SK-N-SH treated with all-trans-retinoic acid at 6 μM for 48 hours (cell line): ENCODE data around the gene KRTAP10-4.

Experiments
- ATAC-seq: fragments of 200-7000 bp; cut with Tn5 transposase; 3 replicates; pipeline ENCODE4 v1.9.1; 2020; ENCODE audit warnings: mild to moderate bottlenecking, moderate library complexity
- ARNTL ChIP-seq: fragments of 450-650 bp; formaldehyde crosslinking; IDR thresholded peaks from 2 replicates; pipeline ENCODE4 v1.5.0; 2020; ENCODE audit warnings: low read depth, mild to moderate bottlenecking, moderate library complexity, borderline replicate concordance
- BACH2 ChIP-seq: fragments of 250-450 bp; sonication (Bioruptor Pico); IDR thresholded peaks from 2 replicates; pipeline ENCODE4 v1.9.0; 2021; ENCODE audit warnings: mild to moderate bottlenecking, borderline replicate concordance
- CSDC2 ChIP-seq: fragments of 250-450 bp; sonication (Bioruptor Pico); IDR thresholded peaks from 2 replicates; pipeline ENCODE4 v1.5.0; 2020; ENCODE audit warnings: mild to moderate bottlenecking, moderate library complexity
- ESRRG ChIP-seq: fragments of 250-450 bp; sonication (Bioruptor Pico); IDR thresholded peaks from 2 replicates; pipeline ENCODE4 v1.6.1; 2021; ENCODE audit warnings: mild to moderate bottlenecking
- PPARA ChIP-seq: fragments of 250-450 bp; sonication (Bioruptor Pico); IDR thresholded peaks from 2 replicates; pipeline ENCODE4 v1.5.0; 2020; ENCODE audit warnings: mild to moderate bottlenecking, borderline replicate concordance
- RARB ChIP-seq: fragments of 250-450 bp; sonication (Bioruptor Pico); IDR thresholded peaks from 2 replicates; pipeline ENCODE4 v1.8.0; 2021; ENCODE audit warnings: mild to moderate bottlenecking, moderate library complexity
- SNAI2 ChIP-seq: fragments of 250-450 bp; sonication (Bioruptor Pico); IDR thresholded peaks from 2 replicates; pipeline ENCODE4 v1.5.0; 2020; ENCODE audit warnings: mild to moderate bottlenecking, moderate library complexity
- TCF4 ChIP-seq: fragments of 250-450 bp; sonication (Bioruptor Pico); IDR thresholded peaks from 2 replicates; pipeline ENCODE4 v1.8.0; 2021; ENCODE audit warnings: mild to moderate bottlenecking, moderate library complexity, borderline replicate concordance
- TOX ChIP-seq: fragments of 250-450 bp; sonication (Bioruptor Pico); IDR thresholded peaks from 2 replicates; pipeline ENCODE4 v1.8.0; 2021; ENCODE audit warnings: mild to moderate bottlenecking, moderate library complexity, borderline replicate concordance
- TSHZ2 ChIP-seq: fragments of 250-450 bp; sonication (Bioruptor Pico); IDR thresholded peaks from 2 replicates; pipeline ENCODE4 v1.5.0; 2020; ENCODE audit warnings: mild to moderate bottlenecking, moderate library complexity
- ZC3H10 ChIP-seq: fragments of 250-450 bp; sonication (Bioruptor Pico); IDR thresholded peaks from 2 replicates; pipeline ENCODE4 v1.5.1; 2021; ENCODE audit warnings: mild to moderate bottlenecking, moderate library complexity
- ZFP3 ChIP-seq: fragments of 250-450 bp; sonication (Bioruptor Pico); IDR thresholded peaks from 2 replicates; pipeline ENCODE4 v1.5.0; 2020; ENCODE audit warnings: mild to moderate bottlenecking, moderate library complexity
- ZFP30 ChIP-seq: fragments of 450-650 bp; formaldehyde crosslinking; IDR thresholded peaks from 2 replicates; pipeline ENCODE4 v1.5.0; 2022; ENCODE audit warnings: mild to moderate bottlenecking, moderate library complexity
- ZNF565 ChIP-seq: fragments of 450-650 bp; formaldehyde crosslinking; conservative IDR thresholded peaks from 2 replicates; pipeline ENCODE4 v1.5.0; 2020; ENCODE audit warnings: low read depth, mild to moderate bottlenecking, moderate library complexity
- ZNF70 ChIP-seq: fragments of 450-650 bp; formaldehyde crosslinking; IDR thresholded peaks from 2 replicates; pipeline ENCODE4 v1.5.0; 2020; ENCODE audit warnings: mild to moderate bottlenecking, moderate library complexity
- ZNF8 ChIP-seq: fragments of 450-650 bp; formaldehyde crosslinking; IDR thresholded peaks from 2 replicates; pipeline ENCODE4 v1.5.0; 2020; ENCODE audit warnings: mild to moderate bottlenecking, moderate library complexity
- TF ChIP-seq, protein P1 (sequence below): fragments of 250-450 bp; sonication (Bioruptor Pico); IDR thresholded peaks from 2 replicates; pipeline ENCODE4 v1.5.1; 2021; ENCODE audit warnings: mild to moderate bottlenecking, moderate library complexity
- TF ChIP-seq, protein P2 (sequence below): fragments of 250-450 bp; sonication (Bioruptor Pico); IDR thresholded peaks from 2 replicates; pipeline ENCODE4 v1.5.1; 2020; ENCODE audit warnings: low read depth, mild to moderate bottlenecking, moderate library complexity
- TF ChIP-seq, protein P3 (sequence below): fragments of 250-450 bp; sonication (Bioruptor Pico); IDR thresholded peaks from 2 replicates; pipeline ENCODE4 v1.8.0; 2021; ENCODE audit warnings: low read depth, mild to moderate bottlenecking, moderate library complexity, borderline replicate concordance
- TF ChIP-seq, protein P4 (sequence below): fragments of 250-450 bp; sonication (Bioruptor Pico); IDR thresholded peaks from 2 replicates; pipeline ENCODE4 v1.8.0; 2020; ENCODE audit warnings: mild to moderate bottlenecking, moderate library complexity, borderline replicate concordance

Gene KRTAP10-4

DNA sequence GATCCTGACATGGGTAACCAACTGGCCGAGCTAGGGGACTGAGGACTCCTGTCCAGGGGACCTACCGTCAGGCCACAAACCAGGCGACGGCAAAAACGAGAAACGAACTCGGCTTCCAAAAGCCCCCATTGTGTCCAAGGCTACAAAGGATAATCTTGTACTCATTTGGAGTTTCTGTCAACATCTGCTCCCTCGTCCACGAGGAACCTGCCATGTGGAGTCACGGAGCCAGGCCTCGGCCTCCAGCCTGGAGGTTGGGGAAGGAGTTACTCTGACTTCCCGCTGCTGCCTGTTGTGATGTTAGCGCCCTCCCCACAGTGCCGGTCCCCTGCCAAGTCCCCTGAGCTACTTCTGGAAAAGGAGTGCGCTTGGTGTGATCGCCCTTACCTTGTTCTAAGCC, 40.8 kb upstream of the KRTAP10-4 start:
- no peak for ATAC-seq

GRCh38 chr21:44533121-44533890, 40.2 kb upstream of the KRTAP10-4 start:
- ATAC-seq, result no peak
- TF ChIP-seq ZFP30, result no peak
- no peak for TF ChIP-seq TSHZ2 (CRISPR knock-in tag)
- TF ChIP-seq, protein P1, sequence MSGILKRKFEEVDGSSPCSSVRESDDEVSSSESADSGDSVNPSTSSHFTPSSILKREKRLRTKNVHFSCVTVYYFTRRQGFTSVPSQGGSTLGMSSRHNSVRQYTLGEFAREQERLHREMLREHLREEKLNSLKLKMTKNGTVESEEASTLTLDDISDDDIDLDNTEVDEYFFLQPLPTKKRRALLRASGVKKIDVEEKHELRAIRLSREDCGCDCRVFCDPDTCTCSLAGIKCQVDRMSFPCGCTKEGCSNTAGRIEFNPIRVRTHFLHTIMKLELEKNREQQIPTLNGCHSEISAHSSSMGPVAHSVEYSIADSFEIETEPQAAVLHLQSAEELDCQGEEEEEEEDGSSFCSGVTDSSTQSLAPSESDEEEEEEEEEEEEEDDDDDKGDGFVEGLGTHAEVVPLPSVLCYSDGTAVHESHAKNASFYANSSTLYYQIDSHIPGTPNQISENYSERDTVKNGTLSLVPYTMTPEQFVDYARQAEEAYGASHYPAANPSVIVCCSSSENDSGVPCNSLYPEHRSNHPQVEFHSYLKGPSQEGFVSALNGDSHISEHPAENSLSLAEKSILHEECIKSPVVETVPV (CRISPR knock-in tag), result no peak
- TF ChIP-seq SNAI2 (CRISPR knock-in tag), result no peak
- TF ChIP-seq ZNF8 (CRISPR knock-in tag), result no peak
- TF ChIP-seq, protein P2, sequence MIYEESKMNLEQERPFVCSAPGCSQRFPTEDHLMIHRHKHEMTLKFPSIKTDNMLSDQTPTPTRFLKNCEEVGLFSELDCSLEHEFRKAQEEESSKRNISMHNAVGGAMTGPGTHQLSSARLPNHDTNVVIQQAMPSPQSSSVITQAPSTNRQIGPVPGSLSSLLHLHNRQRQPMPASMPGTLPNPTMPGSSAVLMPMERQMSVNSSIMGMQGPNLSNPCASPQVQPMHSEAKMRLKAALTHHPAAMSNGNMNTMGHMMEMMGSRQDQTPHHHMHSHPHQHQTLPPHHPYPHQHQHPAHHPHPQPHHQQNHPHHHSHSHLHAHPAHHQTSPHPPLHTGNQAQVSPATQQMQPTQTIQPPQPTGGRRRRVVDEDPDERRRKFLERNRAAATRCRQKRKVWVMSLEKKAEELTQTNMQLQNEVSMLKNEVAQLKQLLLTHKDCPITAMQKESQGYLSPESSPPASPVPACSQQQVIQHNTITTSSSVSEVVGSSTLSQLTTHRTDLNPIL, result no peak
- TF ChIP-seq, protein P3, sequence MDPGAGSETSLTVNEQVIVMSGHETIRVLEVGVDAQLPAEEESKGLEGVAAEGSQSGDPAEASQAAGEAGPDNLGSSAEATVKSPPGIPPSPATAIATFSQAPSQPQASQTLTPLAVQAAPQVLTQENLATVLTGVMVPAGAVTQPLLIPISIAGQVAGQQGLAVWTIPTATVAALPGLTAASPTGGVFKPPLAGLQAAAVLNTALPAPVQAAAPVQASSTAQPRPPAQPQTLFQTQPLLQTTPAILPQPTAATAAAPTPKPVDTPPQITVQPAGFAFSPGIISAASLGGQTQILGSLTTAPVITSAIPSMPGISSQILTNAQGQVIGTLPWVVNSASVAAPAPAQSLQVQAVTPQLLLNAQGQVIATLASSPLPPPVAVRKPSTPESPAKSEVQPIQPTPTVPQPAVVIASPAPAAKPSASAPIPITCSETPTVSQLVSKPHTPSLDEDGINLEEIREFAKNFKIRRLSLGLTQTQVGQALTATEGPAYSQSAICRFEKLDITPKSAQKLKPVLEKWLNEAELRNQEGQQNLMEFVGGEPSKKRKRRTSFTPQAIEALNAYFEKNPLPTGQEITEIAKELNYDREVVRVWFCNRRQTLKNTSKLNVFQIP (CRISPR knock-in tag), result no peak
- no peak for TF ChIP-seq TOX (CRISPR knock-in tag)
- no peak for TF ChIP-seq ZFP3
- no peak for TF ChIP-seq TCF4 (CRISPR knock-in tag)
- no peak for TF ChIP-seq ZC3H10
- TF ChIP-seq ZNF565 (CRISPR knock-in tag), result no peak
- no peak for TF ChIP-seq ESRRG
- no peak for TF ChIP-seq PPARA (CRISPR knock-in tag)
- no peak for TF ChIP-seq BACH2 (CRISPR knock-in tag)
- TF ChIP-seq RARB (CRISPR knock-in tag), result no peak
- TF ChIP-seq ZNF70 (CRISPR knock-in tag), result no peak
- TF ChIP-seq, protein P4, sequence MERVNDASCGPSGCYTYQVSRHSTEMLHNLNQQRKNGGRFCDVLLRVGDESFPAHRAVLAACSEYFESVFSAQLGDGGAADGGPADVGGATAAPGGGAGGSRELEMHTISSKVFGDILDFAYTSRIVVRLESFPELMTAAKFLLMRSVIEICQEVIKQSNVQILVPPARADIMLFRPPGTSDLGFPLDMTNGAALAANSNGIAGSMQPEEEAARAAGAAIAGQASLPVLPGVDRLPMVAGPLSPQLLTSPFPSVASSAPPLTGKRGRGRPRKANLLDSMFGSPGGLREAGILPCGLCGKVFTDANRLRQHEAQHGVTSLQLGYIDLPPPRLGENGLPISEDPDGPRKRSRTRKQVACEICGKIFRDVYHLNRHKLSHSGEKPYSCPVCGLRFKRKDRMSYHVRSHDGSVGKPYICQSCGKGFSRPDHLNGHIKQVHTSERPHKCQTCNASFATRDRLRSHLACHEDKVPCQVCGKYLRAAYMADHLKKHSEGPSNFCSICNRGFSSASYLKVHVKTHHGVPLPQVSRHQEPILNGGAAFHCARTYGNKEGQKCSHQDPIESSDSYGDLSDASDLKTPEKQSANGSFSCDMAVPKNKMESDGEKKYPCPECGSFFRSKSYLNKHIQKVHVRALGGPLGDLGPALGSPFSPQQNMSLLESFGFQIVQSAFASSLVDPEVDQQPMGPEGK (CRISPR knock-in tag), result no peak

More for the DNA sequence above, 40.8 kb upstream of the KRTAP10-4 start:
- TF ChIP-seq SNAI2 (CRISPR knock-in tag), result no peak
- TF ChIP-seq, protein P1 (CRISPR knock-in tag), result no peak
- TF ChIP-seq ZC3H10, result no peak
- TF ChIP-seq, protein P3 (CRISPR knock-in tag), result no peak
- no peak for TF ChIP-seq ESRRG
- no peak for TF ChIP-seq ARNTL
- TF ChIP-seq, protein P4 (CRISPR knock-in tag), result no peak
- TF ChIP-seq RARB (CRISPR knock-in tag), result no peak
- no peak for TF ChIP-seq TCF4 (CRISPR knock-in tag)
- TF ChIP-seq ZNF70 (CRISPR knock-in tag), result no peak
- no peak for TF ChIP-seq BACH2 (CRISPR knock-in tag)
- no peak for TF ChIP-seq ZNF565 (CRISPR knock-in tag)
- TF ChIP-seq CSDC2 (CRISPR knock-in tag), result no peak
